ENCODE data around the gene ASXL3. TPM values are rescaled to one million over a fixed set of nuclear protein-coding genes. Genes with fewer than 3 reads are reported as not detected.

Gene ASXL3
- polyA plus RNA-seq, 3 donors, result not detected

DNA sequence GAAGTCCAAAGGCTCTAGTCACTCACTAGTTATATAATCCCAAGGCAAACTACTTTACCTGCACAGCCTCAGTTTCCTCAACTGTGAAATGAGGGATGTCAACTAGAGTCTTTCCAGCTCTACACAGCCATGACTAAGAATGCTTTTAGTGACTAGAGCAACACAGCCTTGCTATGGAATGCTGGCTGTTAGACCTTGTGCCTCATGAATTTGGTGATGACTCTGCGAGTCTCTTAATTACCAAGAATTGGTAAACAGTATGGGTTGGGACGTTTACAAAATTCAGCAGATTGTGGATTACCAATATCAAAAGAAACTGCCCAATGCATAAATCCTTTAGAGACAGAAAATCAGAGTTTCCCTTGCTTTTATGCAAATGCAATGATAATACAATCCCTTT is 163.7 kb downstream of the ASXL3 start:
- H3K4me1 Mint-ChIP-seq, result no peaks in the 10 kb centered on the region
- Histone ChIP-seq H2AFZ (ENCODE audit: insufficient read depth, low read depth, low read length, poor library complexity, severe bottlenecking) (no peak overlapping the region), H3K36me3 (replicated peaks in 1 of 2; ENCODE audit: control insufficient read depth in 1 of 2, insufficient read depth in 2 of 2, low read length in 2 of 2) (no peaks in the 10 kb centered on the region), H3K9ac (ENCODE audit: insufficient read depth, low read length, poor library complexity, severe bottlenecking) (no peak overlapping the region), H4K20me1 (ENCODE audit: insufficient read depth, low read length) (no peaks in the 10 kb centered on the region), H3K4me3 (replicated peaks in 1 of 3; ENCODE audit: low read depth in 2 of 3, low read length in 3 of 3) (no peak overlapping the region), H3K79me2 (ENCODE audit: insufficient read depth, low read length) (no peaks in the 10 kb centered on the region), H3K4me1 (ENCODE audit: control insufficient read depth in 1 of 2, insufficient read depth in 2 of 2, low read length in 2 of 2) (no peaks in the 10 kb centered on the region), H3K27me3 (ENCODE audit: control insufficient read depth in 2 of 2, insufficient read depth in 2 of 2, low read length in 2 of 2) (no peaks in the 10 kb centered on the region), H3K9me3 (replicated peaks in 1 of 2; ENCODE audit: control insufficient read depth in 1 of 2, insufficient read depth in 1 of 2, low read length in 2 of 2) (no peaks in the 10 kb centered on the region), H3K4me2 (replicated peaks; ENCODE audit: extremely low read depth, low read length, poor library complexity, severe bottlenecking) (no peak overlapping the region), H3K27ac (ENCODE audit: low read depth in 1 of 2, low read length in 2 of 2) (no peak overlapping the region)
- DNase-seq, result no peak
- no peaks in the 10 kb centered on the region for H3K27me3 Mint-ChIP-seq (ENCODE audit: low read depth in 3 of 3)
- no peak overlapping the region for H3K4me3 Mint-ChIP-seq
- TF ChIP-seq, protein P1, sequence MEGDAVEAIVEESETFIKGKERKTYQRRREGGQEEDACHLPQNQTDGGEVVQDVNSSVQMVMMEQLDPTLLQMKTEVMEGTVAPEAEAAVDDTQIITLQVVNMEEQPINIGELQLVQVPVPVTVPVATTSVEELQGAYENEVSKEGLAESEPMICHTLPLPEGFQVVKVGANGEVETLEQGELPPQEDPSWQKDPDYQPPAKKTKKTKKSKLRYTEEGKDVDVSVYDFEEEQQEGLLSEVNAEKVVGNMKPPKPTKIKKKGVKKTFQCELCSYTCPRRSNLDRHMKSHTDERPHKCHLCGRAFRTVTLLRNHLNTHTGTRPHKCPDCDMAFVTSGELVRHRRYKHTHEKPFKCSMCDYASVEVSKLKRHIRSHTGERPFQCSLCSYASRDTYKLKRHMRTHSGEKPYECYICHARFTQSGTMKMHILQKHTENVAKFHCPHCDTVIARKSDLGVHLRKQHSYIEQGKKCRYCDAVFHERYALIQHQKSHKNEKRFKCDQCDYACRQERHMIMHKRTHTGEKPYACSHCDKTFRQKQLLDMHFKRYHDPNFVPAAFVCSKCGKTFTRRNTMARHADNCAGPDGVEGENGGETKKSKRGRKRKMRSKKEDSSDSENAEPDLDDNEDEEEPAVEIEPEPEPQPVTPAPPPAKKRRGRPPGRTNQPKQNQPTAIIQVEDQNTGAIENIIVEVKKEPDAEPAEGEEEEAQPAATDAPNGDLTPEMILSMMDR (IDR thresholded peaks at IDR 0.05), result no peak
- no CpG with 5 or more reads among the region's 2 CpGs for WGBS (ENCODE audit: insufficient coverage)
- peaks cover 0 to 2% (median 0%) of the 10 kb centered on the region in 7 donors for H3K9me3 Mint-ChIP-seq
- no peaks in the 10 kb centered on the region for H3K36me3 Mint-ChIP-seq
- intact Hi-C loops (cut with micrococcal nuclease), result no loop called here
- H3K27ac Mint-ChIP-seq, result no peak overlapping the region

GRCh38 chr18:33744032-33744697 is 166.1 kb downstream of the ASXL3 start:
- Histone ChIP-seq H3K9ac (ENCODE audit: insufficient read depth, low read length, poor library complexity, severe bottlenecking) (no peak overlapping the region), H3K27me3 (ENCODE audit: control insufficient read depth in 2 of 2, insufficient read depth in 2 of 2, low read length in 2 of 2) (no peaks in the 10 kb centered on the region), H3K9me3 (replicated peaks in 1 of 2; ENCODE audit: control insufficient read depth in 1 of 2, insufficient read depth in 1 of 2, low read length in 2 of 2) (no peaks in the 10 kb centered on the region), H4K20me1 (ENCODE audit: insufficient read depth, low read length) (no peaks in the 10 kb centered on the region), H3K79me2 (ENCODE audit: insufficient read depth, low read length) (no peaks in the 10 kb centered on the region), H3K36me3 (replicated peaks in 1 of 2; ENCODE audit: control insufficient read depth in 1 of 2, insufficient read depth in 2 of 2, low read length in 2 of 2) (no peaks in the 10 kb centered on the region), H3K27ac (ENCODE audit: low read depth in 1 of 2, low read length in 2 of 2) (no peak overlapping the region), H2AFZ (ENCODE audit: insufficient read depth, low read depth, low read length, poor library complexity, severe bottlenecking) (no peak overlapping the region), H3K4me3 (replicated peaks in 1 of 3; ENCODE audit: low read depth in 2 of 3, low read length in 3 of 3) (no peak overlapping the region), H3K4me1 (ENCODE audit: control insufficient read depth in 1 of 2, insufficient read depth in 2 of 2, low read length in 2 of 2) (no peaks in the 10 kb centered on the region), H3K4me2 (replicated peaks; ENCODE audit: extremely low read depth, low read length, poor library complexity, severe bottlenecking) (no peak overlapping the region)
- intact Hi-C loops (cut with micrococcal nuclease), result no loop called here
- Mint-ChIP-seq H3K4me3 (no peak overlapping the region), H3K36me3 (no peaks in the 10 kb centered on the region), H3K9me3 (peaks cover 0 to 2% (median 0%) of the 10 kb centered on the region in 7 donors), H3K27ac (no peak overlapping the region), H3K4me1 (no peaks in the 10 kb centered on the region), H3K27me3 (ENCODE audit: low read depth in 3 of 3) (no peaks in the 10 kb centered on the region)
- TF ChIP-seq, protein P1 (IDR thresholded peaks at IDR 0.05), result no peak
- WGBS (ENCODE audit: insufficient coverage), result 91% methylated on average over 20 of the region's 20 CpGs
- no peak for DNase-seq
